GM23338 (cell line): Measurements from ENCODE around the gene TRIM43. TPM values are rescaled to one million over a fixed set of nuclear protein-coding genes. Genes with fewer than 3 reads are reported as not detected.
A peak's percentile ranks its signal among the peaks of the same experiment; 100 is the strongest.
"Not testable (repeated sequence)": the region's sequence is repeated elsewhere in the genome, so short reads cannot be mapped to it uniquely, and the experiment has no call there.

Experiments
- ATAC-seq: fragments of 200-7000 bp; cut with Tn5 transposase; 3 replicates; pipeline ENCODE4 v1.9.1; 2020
- DNase-seq: peaks from one replicate; pipeline ENCODE4 v3.0.0-alpha.2; 2015; ENCODE audit warnings: low spot score
- H2AFZ ChIP-seq: fragments of 200-600 bp; sonication (generic); 2 replicates; pipeline ENCODE4 v1.8.0; 2016; ENCODE audit warnings: antibody characterized with exemption, mild to moderate bottlenecking, moderate library complexity
- H3F3A ChIP-seq: fragments of 200-600 bp; sonication (generic); replicated peaks from 2 replicates; pipeline ENCODE4 v1.8.0; 2017; ENCODE audit warnings: antibody characterized with exemption, mixed run types, low read depth
- H3K27ac ChIP-seq: fragments of 200-600 bp; sonication (generic); 2 replicates; pipeline ENCODE4 v1.6.1; 2016; ENCODE audit warnings: low read depth
- H3K27me3 ChIP-seq: fragments of 200-600 bp; sonication (generic); 2 replicates; pipeline ENCODE4 v1.8.0; 2016; ENCODE audit warnings: mild to moderate bottlenecking, mixed run types, moderate library complexity; ENCODE audit not compliant: insufficient read depth
- H3K36me3 ChIP-seq: fragments of 200-600 bp; sonication (generic); 2 replicates; pipeline ENCODE4 v1.8.0; 2016; ENCODE audit warnings: mild to moderate bottlenecking; ENCODE audit not compliant: insufficient read depth
- H3K4me1 ChIP-seq: fragments of 200-600 bp; sonication (generic); 2 replicates; pipeline ENCODE4 v1.8.0; 2016; ENCODE audit warnings: mild to moderate bottlenecking, moderate library complexity; ENCODE audit not compliant: insufficient read depth
- H3K4me2 ChIP-seq: fragments of 200-600 bp; sonication (generic); 2 replicates; pipeline ENCODE4 v1.7.1; 2017; ENCODE audit warnings: mixed run types
- H3K4me3 ChIP-seq: fragments of 200-600 bp; sonication (generic); 2 replicates; pipeline ENCODE4 v1.6.1; 2016; ENCODE audit warnings: mixed run types
- H3K79me2 ChIP-seq: fragments of 200-600 bp; sonication (generic); replicated peaks from 2 replicates; pipeline ENCODE4 v1.8.0; 2017; ENCODE audit warnings: mild to moderate bottlenecking; ENCODE audit not compliant: insufficient read depth
- H3K9me2 ChIP-seq: fragments of 200-600 bp; sonication (generic); 2 replicates; pipeline ENCODE4 v1.8.0; 2017; ENCODE audit not compliant: insufficient read depth
- H4K20me1 ChIP-seq: fragments of 200-600 bp; sonication (generic); replicated peaks from 2 replicates; pipeline ENCODE4 v1.8.0; 2017; ENCODE audit warnings: mild to moderate bottlenecking; ENCODE audit not compliant: insufficient read depth
- H3K27ac Mint-ChIP-seq: 2 replicates; pipeline ENCODE4 v1.8.0; 2020; ENCODE audit warnings: inconsistent platforms, mild to moderate bottlenecking, moderate library complexity, mixed read lengths
- H3K27me3 Mint-ChIP-seq: 3 replicates; pipeline ENCODE4 v1.8.0; 2022; ENCODE audit warnings: low read depth, mild to moderate bottlenecking, moderate library complexity, mixed read lengths, inconsistent platforms; ENCODE audit not compliant: insufficient read depth, poor library complexity
- H3K36me3 Mint-ChIP-seq: 3 replicates; pipeline ENCODE4 v1.8.0; 2021; ENCODE audit warnings: low read depth, mild to moderate bottlenecking, inconsistent platforms, moderate library complexity, mixed read lengths
- H3K4me1 Mint-ChIP-seq: 3 replicates; pipeline ENCODE4 v1.8.0; 2020; ENCODE audit warnings: mild to moderate bottlenecking, inconsistent platforms, mixed read lengths
- H3K4me3 Mint-ChIP-seq: 3 replicates; pipeline ENCODE4 v1.8.0; 2021; ENCODE audit warnings: moderate library complexity, mild to moderate bottlenecking, inconsistent platforms, mixed read lengths
- H3K9me3 Mint-ChIP-seq: 3 replicates; pipeline ENCODE4 v1.8.0; 2020; ENCODE audit warnings: moderate library complexity, mild to moderate bottlenecking, inconsistent platforms, mixed read lengths
- polyA plus RNA-seq: library from polyadenylated mRNA; unstranded; fragments of >200 nt; fragmentation: Nextera tagmentation; extraction: Ambion mirVana; gene quantifications from 2 replicates; pipeline ENCODE4 v1.2.1, GENCODE V29; 2016
- total RNA-seq: library from RNA; depleted of rRNA; stranded (reverse); fragments of >200 nt; shearing (Covaris generic); gene quantifications from 2 replicates; pipeline ENCODE4 v1.2.3, GENCODE V29; 2014

Gene TRIM43
- total and polyA plus RNA-seq, 2 experiments from 2014 or later, result 0.40 to 0.59 TPM

GRCh38 chr2:95640515-95641288 lies 48.9 kb downstream of the TRIM43 start:
- H3K4me1 Mint-ChIP-seq, H2AFZ ChIP-seq, H3K4me3 Mint-ChIP-seq, H3K4me2 ChIP-seq, H3K27me3 ChIP-seq, H4K20me1 ChIP-seq, H3K9me2 ChIP-seq, H3K9me3 Mint-ChIP-seq, H3K27ac ChIP-seq, H3K79me2 ChIP-seq, H3K36me3 Mint-ChIP-seq, H3K4me3 ChIP-seq, H3K36me3 ChIP-seq, H3K27ac Mint-ChIP-seq, H3K27me3 Mint-ChIP-seq, DNase-seq, H3K4me1 ChIP-seq, H3F3A ChIP-seq: not testable (repeated sequence)
- ATAC-seq, result peak; percentile 52

GRCh38 chr2:95641289-95641575 lies 49.4 kb downstream of the TRIM43 start:
- H3F3A ChIP-seq, H3K27me3 Mint-ChIP-seq, H3K4me3 Mint-ChIP-seq, H2AFZ ChIP-seq, H3K27me3 ChIP-seq, DNase-seq, H3K9me2 ChIP-seq, H3K27ac Mint-ChIP-seq, H3K36me3 Mint-ChIP-seq, H3K27ac ChIP-seq, H3K79me2 ChIP-seq, H3K4me1 Mint-ChIP-seq, H3K4me2 ChIP-seq, H3K4me3 ChIP-seq, H3K36me3 ChIP-seq, H4K20me1 ChIP-seq, H3K4me1 ChIP-seq, H3K9me3 Mint-ChIP-seq: not testable (repeated sequence)
- peak; percentile 25; the same call in 1 of the 3 replicates for ATAC-seq

GRCh38 chr2:95641787-95642186 lies 50.0 kb downstream of the TRIM43 start:
- H3K4me2 ChIP-seq, H3K27me3 ChIP-seq, H3K4me3 ChIP-seq, H4K20me1 ChIP-seq, ATAC-seq, DNase-seq, H3K27me3 Mint-ChIP-seq, H3K9me3 Mint-ChIP-seq, H3K4me3 Mint-ChIP-seq, H3K9me2 ChIP-seq, H3K4me1 ChIP-seq, H3K4me1 Mint-ChIP-seq, H3K27ac ChIP-seq, H3F3A ChIP-seq, H3K36me3 ChIP-seq, H3K27ac Mint-ChIP-seq, H3K36me3 Mint-ChIP-seq, H3K79me2 ChIP-seq, H2AFZ ChIP-seq: not testable (repeated sequence)

- DNase-seq, H3K27me3 Mint-ChIP-seq: not testable (repeated sequence)
Measured at GRCh38 chr2:95642360-95642759, 50.6 kb downstream of the TRIM43 start.

GRCh38 chr2:95642951-95643350 lies 51.1 kb downstream of the TRIM43 start:
- not testable (repeated sequence) for H3K27me3 Mint-ChIP-seq, H2AFZ ChIP-seq, H3K4me1 ChIP-seq, ATAC-seq, H3K9me2 ChIP-seq, H3K36me3 ChIP-seq, H3K4me2 ChIP-seq, H4K20me1 ChIP-seq, H3K4me3 ChIP-seq, H3K9me3 Mint-ChIP-seq, H3K36me3 Mint-ChIP-seq, H3K4me1 Mint-ChIP-seq, H3K79me2 ChIP-seq, H3K27me3 ChIP-seq, H3K27ac Mint-ChIP-seq, DNase-seq, H3F3A ChIP-seq, H3K27ac ChIP-seq, H3K4me3 Mint-ChIP-seq

More at GRCh38 chr2:95642360-95642759, 50.6 kb downstream of the TRIM43 start:
- H3K4me1 ChIP-seq, H3K27me3 ChIP-seq, H3K36me3 ChIP-seq, H3K36me3 Mint-ChIP-seq, H3K9me3 Mint-ChIP-seq, H3K79me2 ChIP-seq, H3K9me2 ChIP-seq, H4K20me1 ChIP-seq, H3K4me3 ChIP-seq, H3K27ac ChIP-seq, ATAC-seq, H3F3A ChIP-seq, H3K27ac Mint-ChIP-seq, H3K4me3 Mint-ChIP-seq, H2AFZ ChIP-seq, H3K4me1 Mint-ChIP-seq, H3K4me2 ChIP-seq: not testable (repeated sequence)

- not testable (repeated sequence) for H4K20me1 ChIP-seq, H3K36me3 ChIP-seq, H3K4me1 Mint-ChIP-seq, H3K4me2 ChIP-seq, DNase-seq, H2AFZ ChIP-seq, H3K27ac Mint-ChIP-seq, H3K27ac ChIP-seq, H3F3A ChIP-seq, H3K79me2 ChIP-seq, H3K9me2 ChIP-seq, H3K27me3 ChIP-seq, H3K36me3 Mint-ChIP-seq, ATAC-seq, H3K4me1 ChIP-seq, H3K9me3 Mint-ChIP-seq, H3K27me3 Mint-ChIP-seq, H3K4me3 Mint-ChIP-seq, H3K4me3 ChIP-seq
Measured at GRCh38 chr2:95645312-95645711, 53.5 kb downstream of the TRIM43 start.
